NCI-H2196 (cell line): Measurements from ENCODE around the gene ZBTB42.

Experiments used
- DNase-seq: peaks from one replicate; lab custom pipeline; 2025; ENCODE audit not compliant: unreplicated experiment; lab: John Stamatoyannopoulos, UW

Gene ZBTB42

GRCh38 chr14:104782086-104782807 is 18.7 kb upstream of the ZBTB42 start:
- DNase-seq, result no peak

- no peak for DNase-seq
Measured at GRCh38 chr14:104782808-104783139, 18.1 kb upstream of the ZBTB42 start.

- no peak for DNase-seq
Measured at GRCh38 chr14:104783484-104784217, 17.2 kb upstream of the ZBTB42 start.

GRCh38 chr14:104784218-104784568 is 16.7 kb upstream of the ZBTB42 start:
- DNase-seq, result no peak

- DNase-seq, result no peak
Measured at GRCh38 chr14:104784846-104785707, 15.8 kb upstream of the ZBTB42 start.

GRCh38 chr14:104785708-104786080 is 15.2 kb upstream of the ZBTB42 start:
- DNase-seq, result no peak

- no peak for DNase-seq
Measured at GRCh38 chr14:104786091-104786586, 14.8 kb upstream of the ZBTB42 start.

GRCh38 chr14:104786726-104787675 is 13.9 kb upstream of the ZBTB42 start:
- no peak for DNase-seq

GRCh38 chr14:104787736-104788135 is 13.2 kb upstream of the ZBTB42 start:
- DNase-seq, result no peak

GRCh38 chr14:104788161-104788818 is 12.6 kb upstream of the ZBTB42 start:
- no peak for DNase-seq

GRCh38 chr14:104788873-104789663 is 11.8 kb upstream of the ZBTB42 start:
- DNase-seq, result no peak

GRCh38 chr14:104789752-104790743 is 10.9 kb upstream of the ZBTB42 start:
- no peak for DNase-seq

GRCh38 chr14:104791425-104791824 is 9.5 kb upstream of the ZBTB42 start:
- DNase-seq, result no peak

GRCh38 chr14:104792101-104792884 is 8.6 kb upstream of the ZBTB42 start:
- no peak for DNase-seq

GRCh38 chr14:104792945-104793702 is 7.8 kb upstream of the ZBTB42 start:
- no peak for DNase-seq

- DNase-seq, result no peak
Measured at GRCh38 chr14:104793703-104793959, 7.3 kb upstream of the ZBTB42 start.

GRCh38 chr14:104794099-104794498 is 6.8 kb upstream of the ZBTB42 start:
- DNase-seq, result no peak
